Right renal pelvis (tissue), 4 donors: Measurements from ENCODE around the gene TRIM66. TPM values are rescaled to one million over a fixed set of nuclear protein-coding genes. Genes with fewer than 3 reads are reported as not detected.

Experiments used
- DNase-seq, 4 donors: peaks; one replicate each; pipeline ENCODE4 v3.0.0-alpha.2; 2013; ENCODE audit warnings: low read depth in 4 of 4, low spot score in 3 of 4, missing footprints in 1 of 4
- polyA plus RNA-seq, 4 donors: library from polyadenylated mRNA; unstranded; fragments of 120-200 nt; gene quantifications; one replicate each; pipeline ENCODE4 v1.2.1, GENCODE V29; 2013; ENCODE audit not compliant: insufficient read length in 4 of 4

Gene TRIM66
- polyA plus RNA-seq, 4 donors = 4.0 to 10.1 (median 5.8) TPM

GRCh38 chr11:8665222-8665621 lies 17.2 kb downstream of the TRIM66 start:
- DNase-seq = no peak

- no peak for DNase-seq
Observed at GRCh38 chr11:8661001-8661795, 21.3 kb downstream of the TRIM66 start.

- DNase-seq = no peak
Observed at GRCh38 chr11:8658321-8659057, 24.0 kb downstream of the TRIM66 start.

GRCh38 chr11:8656291-8656690 lies 26.2 kb downstream of the TRIM66 start:
- DNase-seq = no peak

- no peak for DNase-seq
Observed at GRCh38 chr11:8654503-8654902, 28.0 kb downstream of the TRIM66 start.

GRCh38 chr11:8652140-8652539 lies 30.3 kb downstream of the TRIM66 start:
- DNase-seq = no peak

GRCh38 chr11:8650401-8650990 lies 32.0 kb downstream of the TRIM66 start:
- no peak for DNase-seq

GRCh38 chr11:8649361-8649760 lies 33.1 kb downstream of the TRIM66 start:
- no peak for DNase-seq

GRCh38 chr11:8646873-8647272 lies 35.6 kb downstream of the TRIM66 start:
- no peak for DNase-seq

GRCh38 chr11:8642196-8642841 lies 40.1 kb downstream of the TRIM66 start:
- DNase-seq = peak; percentile 13 to 35 (median 19)

- DNase-seq = no peak
Observed at GRCh38 chr11:8641332-8641731, 41.1 kb downstream of the TRIM66 start.

GRCh38 chr11:8640267-8640906 lies 42.1 kb downstream of the TRIM66 start:
- no peak for DNase-seq

GRCh38 chr11:8639655-8640054 lies 42.8 kb downstream of the TRIM66 start:
- DNase-seq = no peak

GRCh38 chr11:8638300-8638699 lies 44.2 kb downstream of the TRIM66 start:
- DNase-seq = no peak

GRCh38 chr11:8636127-8636526 lies 46.3 kb downstream of the TRIM66 start:
- no peak for DNase-seq

- no peak for DNase-seq
Observed at GRCh38 chr11:8634498-8634897, 48.0 kb downstream of the TRIM66 start.

GRCh38 chr11:8631395-8632118 lies 50.9 kb downstream of the TRIM66 start:
- DNase-seq = no peak

GRCh38 chr11:8624698-8625097 lies 57.8 kb downstream of the TRIM66 start:
- no peak for DNase-seq

GRCh38 chr11:8621147-8621546 lies 61.3 kb downstream of the TRIM66 start:
- no peak for DNase-seq

- no peak for DNase-seq
Observed at GRCh38 chr11:8617063-8617462, 65.4 kb downstream of the TRIM66 start.
